ENCODE measurements around the gene CDK9.
A peak's percentile ranks its signal among the peaks of the same experiment; 100 is the strongest.

The CDK9 gene

DNA sequence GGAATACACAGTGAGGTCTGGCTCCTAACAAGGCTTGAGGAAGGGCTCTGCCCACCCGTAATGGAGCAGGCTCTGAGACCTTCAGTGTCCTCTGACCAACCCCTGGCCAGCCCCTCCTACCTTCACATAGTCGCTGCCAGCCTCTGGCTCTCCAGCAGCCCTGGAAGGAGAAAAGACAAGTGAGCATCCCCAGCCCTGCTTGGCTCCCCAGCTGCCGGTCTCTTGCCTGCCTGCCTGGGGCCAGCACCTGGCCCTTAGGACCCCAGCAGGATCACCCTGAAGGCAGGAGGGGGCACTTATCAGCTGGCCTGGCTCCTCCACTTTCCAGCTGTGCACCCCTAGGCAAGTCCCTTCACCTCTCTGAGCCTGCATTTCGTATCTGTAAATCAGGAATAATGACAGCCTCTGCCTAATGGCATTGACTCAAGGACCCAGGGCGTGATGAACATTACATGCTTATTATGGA, 24.3 kb upstream of the CDK9 start:
- no peak for DNase-seq (ENCODE audit: low read depth in 1 of 2, low spot score in 1 of 2)
- TF ChIP-seq GABPA (IDR thresholded peaks at IDR 0.05; ENCODE audit: low read depth): no peak

DNA sequence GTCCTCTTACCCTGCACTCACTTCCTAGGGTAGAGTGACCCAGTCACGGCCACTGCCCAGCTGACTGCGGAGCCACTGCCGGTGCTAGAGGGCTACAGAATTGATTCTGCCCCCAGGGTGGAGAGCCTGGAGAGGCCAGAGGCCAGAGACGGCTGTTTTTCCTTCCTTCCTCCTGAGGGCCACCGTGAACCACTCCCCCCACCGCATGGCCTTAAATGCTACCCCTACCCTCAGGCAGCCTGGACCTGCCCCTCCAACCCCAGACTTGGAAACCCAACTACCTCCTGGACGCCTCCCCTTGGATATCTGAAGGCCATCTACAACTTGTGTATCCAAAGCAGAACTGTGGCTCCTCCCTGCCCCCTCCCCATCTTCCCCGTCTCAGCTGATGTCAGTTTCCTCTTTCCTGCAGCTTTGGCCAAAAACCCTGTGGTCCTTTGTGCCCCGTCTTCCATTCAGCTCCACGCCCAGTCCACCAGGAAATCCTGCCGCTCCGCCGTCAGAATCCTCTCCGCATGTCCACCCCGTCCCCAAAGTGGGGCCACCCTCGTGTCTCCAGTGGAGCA, 23.6 kb upstream of the CDK9 start:
- H3K27ac ChIP-seq (replicated peaks): peak overlapping the region; percentile 21
- peak in 1 of 2 experiments; percentile 72 for DNase-seq (ENCODE audit: low read depth in 1 of 2, low spot score in 1 of 2)
- H3K4me3 ChIP-seq (replicated peaks; ENCODE audit: insufficient read depth, low read length): no peak overlapping the region
- TF ChIP-seq POLR2AphosphoS5 (IDR thresholded peaks at IDR 0.05; ENCODE audit: low read depth) (no peak), SPI1 (IDR thresholded peaks at IDR 0.05; ENCODE audit: borderline replicate concordance, low read depth) (peak; percentile 46; the same call in 1 of the 2 replicates)
- no peaks in the 10 kb centered on the region for H3K27me3 ChIP-seq (ENCODE audit: insufficient read depth, poor library complexity, severe bottlenecking)

More for the DNA sequence above, 24.3 kb upstream of the CDK9 start:
- H3K4me3 ChIP-seq (replicated peaks; ENCODE audit: insufficient read depth, low read length): no peak overlapping the region
- H3K27me3 ChIP-seq (ENCODE audit: insufficient read depth, poor library complexity, severe bottlenecking): no peaks in the 10 kb centered on the region
- no peak overlapping the region for H3K27ac ChIP-seq (replicated peaks)

DNA sequence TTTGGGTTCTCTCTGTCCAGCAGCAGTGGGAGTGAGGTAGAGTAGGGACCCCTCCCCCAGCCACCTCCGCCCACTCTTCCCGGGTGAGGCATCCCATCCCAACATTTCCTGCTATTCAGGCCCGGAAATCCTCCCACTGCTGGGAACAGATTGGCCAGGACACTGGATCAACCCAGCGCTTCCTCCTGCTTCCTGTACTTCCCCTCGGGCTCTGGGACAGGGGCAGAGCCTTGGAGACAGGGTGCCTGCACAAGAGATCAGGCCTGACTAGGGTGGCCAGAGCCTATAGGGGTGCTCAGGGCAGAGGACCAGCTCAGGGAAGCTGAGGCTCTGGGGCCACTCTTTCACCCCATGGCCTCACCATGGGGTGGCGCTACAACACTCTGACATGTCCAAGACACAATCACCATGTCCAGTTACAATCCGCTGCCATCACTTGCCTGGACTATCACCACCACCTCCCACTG, 21.9 kb upstream of the CDK9 start:
- peak in 1 of 2 experiments; percentile 51 for DNase-seq (ENCODE audit: low read depth in 1 of 2, low spot score in 1 of 2)
- no peak for TF ChIP-seq GABPA (IDR thresholded peaks at IDR 0.05; ENCODE audit: low read depth)
- TF ChIP-seq, protein P1, sequence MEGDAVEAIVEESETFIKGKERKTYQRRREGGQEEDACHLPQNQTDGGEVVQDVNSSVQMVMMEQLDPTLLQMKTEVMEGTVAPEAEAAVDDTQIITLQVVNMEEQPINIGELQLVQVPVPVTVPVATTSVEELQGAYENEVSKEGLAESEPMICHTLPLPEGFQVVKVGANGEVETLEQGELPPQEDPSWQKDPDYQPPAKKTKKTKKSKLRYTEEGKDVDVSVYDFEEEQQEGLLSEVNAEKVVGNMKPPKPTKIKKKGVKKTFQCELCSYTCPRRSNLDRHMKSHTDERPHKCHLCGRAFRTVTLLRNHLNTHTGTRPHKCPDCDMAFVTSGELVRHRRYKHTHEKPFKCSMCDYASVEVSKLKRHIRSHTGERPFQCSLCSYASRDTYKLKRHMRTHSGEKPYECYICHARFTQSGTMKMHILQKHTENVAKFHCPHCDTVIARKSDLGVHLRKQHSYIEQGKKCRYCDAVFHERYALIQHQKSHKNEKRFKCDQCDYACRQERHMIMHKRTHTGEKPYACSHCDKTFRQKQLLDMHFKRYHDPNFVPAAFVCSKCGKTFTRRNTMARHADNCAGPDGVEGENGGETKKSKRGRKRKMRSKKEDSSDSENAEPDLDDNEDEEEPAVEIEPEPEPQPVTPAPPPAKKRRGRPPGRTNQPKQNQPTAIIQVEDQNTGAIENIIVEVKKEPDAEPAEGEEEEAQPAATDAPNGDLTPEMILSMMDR (IDR thresholded peaks at IDR 0.05; ENCODE audit: insufficient read depth, low read length): peak; percentile 33
- Histone ChIP-seq H3K27ac (replicated peaks) (no peak overlapping the region), H3K27me3 (ENCODE audit: insufficient read depth, poor library complexity, severe bottlenecking) (no peaks in the 10 kb centered on the region), H3K4me3 (replicated peaks; ENCODE audit: insufficient read depth, low read length) (no peak overlapping the region)

DNA sequence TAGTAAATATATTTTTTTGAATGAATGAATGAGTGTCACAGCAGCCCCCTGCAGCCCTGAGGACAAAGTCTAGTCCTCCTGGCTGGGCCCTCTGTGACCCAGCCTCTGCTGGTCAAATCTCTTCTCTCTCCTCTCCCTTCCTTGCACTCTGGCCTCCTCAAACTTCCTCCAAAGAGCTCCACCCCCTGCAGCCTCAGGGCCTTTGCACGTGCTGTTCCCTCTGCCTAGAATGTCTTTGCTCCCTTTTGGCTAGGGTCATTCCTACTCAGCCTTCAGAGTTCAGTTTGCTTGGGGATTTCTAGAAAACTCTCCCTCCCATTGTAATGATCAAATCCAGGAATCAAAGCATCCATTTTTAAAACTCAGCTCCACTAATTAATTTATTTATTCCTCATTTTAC, 20.4 kb upstream of the CDK9 start:
- DNase-seq (ENCODE audit: low read depth in 1 of 2, low spot score in 1 of 2): no peak
- TF ChIP-seq, protein P2, sequence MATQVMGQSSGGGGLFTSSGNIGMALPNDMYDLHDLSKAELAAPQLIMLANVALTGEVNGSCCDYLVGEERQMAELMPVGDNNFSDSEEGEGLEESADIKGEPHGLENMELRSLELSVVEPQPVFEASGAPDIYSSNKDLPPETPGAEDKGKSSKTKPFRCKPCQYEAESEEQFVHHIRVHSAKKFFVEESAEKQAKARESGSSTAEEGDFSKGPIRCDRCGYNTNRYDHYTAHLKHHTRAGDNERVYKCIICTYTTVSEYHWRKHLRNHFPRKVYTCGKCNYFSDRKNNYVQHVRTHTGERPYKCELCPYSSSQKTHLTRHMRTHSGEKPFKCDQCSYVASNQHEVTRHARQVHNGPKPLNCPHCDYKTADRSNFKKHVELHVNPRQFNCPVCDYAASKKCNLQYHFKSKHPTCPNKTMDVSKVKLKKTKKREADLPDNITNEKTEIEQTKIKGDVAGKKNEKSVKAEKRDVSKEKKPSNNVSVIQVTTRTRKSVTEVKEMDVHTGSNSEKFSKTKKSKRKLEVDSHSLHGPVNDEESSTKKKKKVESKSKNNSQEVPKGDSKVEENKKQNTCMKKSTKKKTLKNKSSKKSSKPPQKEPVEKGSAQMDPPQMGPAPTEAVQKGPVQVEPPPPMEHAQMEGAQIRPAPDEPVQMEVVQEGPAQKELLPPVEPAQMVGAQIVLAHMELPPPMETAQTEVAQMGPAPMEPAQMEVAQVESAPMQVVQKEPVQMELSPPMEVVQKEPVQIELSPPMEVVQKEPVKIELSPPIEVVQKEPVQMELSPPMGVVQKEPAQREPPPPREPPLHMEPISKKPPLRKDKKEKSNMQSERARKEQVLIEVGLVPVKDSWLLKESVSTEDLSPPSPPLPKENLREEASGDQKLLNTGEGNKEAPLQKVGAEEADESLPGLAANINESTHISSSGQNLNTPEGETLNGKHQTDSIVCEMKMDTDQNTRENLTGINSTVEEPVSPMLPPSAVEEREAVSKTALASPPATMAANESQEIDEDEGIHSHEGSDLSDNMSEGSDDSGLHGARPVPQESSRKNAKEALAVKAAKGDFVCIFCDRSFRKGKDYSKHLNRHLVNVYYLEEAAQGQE (IDR thresholded peaks at IDR 0.05; ENCODE audit: insufficient replicate concordance, low read depth): no peak
- TF ChIP-seq SPI1 (IDR thresholded peaks at IDR 0.05; ENCODE audit: borderline replicate concordance, low read depth) (no peak), GABPA (IDR thresholded peaks at IDR 0.05; ENCODE audit: low read depth) (no peak), POLR2AphosphoS5 (IDR thresholded peaks at IDR 0.05; ENCODE audit: low read depth) (no peak)
- TF ChIP-seq, protein P1 (IDR thresholded peaks at IDR 0.05; ENCODE audit: insufficient read depth, low read length): no peak
- no peak overlapping the region for H3K27ac ChIP-seq (replicated peaks)
- H3K4me3 ChIP-seq (replicated peaks; ENCODE audit: insufficient read depth, low read length): no peak overlapping the region
- H3K27me3 ChIP-seq (ENCODE audit: insufficient read depth, poor library complexity, severe bottlenecking): no peaks in the 10 kb centered on the region

DNA sequence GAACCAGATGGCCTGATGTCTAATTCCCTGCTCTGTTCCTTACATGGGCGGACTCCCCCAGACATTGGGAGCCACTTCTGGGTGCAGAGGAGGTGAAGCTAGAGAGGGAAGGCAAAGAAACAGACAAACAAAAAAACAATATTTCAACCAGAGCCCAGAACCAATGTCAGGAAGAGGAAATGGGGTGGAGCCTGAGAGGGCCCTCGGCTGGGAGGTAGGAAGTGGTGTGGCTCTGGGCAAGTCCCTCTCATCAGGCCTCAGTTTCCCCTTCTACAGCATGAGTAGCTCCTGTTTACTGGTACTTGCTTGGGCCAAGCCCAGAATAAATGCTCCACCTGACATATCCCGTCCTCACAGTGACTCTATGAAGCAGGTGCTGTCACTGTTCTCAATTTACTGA, 18.4 kb upstream of the CDK9 start:
- TF ChIP-seq POLR2AphosphoS5 (IDR thresholded peaks at IDR 0.05; ENCODE audit: low read depth) (no peak), SPI1 (IDR thresholded peaks at IDR 0.05; ENCODE audit: borderline replicate concordance, low read depth) (peak; percentile 39; the same call in 1 of the 2 replicates)
- DNase-seq (ENCODE audit: low read depth in 1 of 2, low spot score in 1 of 2): no peak
- H3K27ac ChIP-seq (replicated peaks): peak overlapping the region; percentile 34
- H3K27me3 ChIP-seq (ENCODE audit: insufficient read depth, poor library complexity, severe bottlenecking): no peaks in the 10 kb centered on the region
- H3K4me3 ChIP-seq (replicated peaks; ENCODE audit: insufficient read depth, low read length): no peak overlapping the region

DNA sequence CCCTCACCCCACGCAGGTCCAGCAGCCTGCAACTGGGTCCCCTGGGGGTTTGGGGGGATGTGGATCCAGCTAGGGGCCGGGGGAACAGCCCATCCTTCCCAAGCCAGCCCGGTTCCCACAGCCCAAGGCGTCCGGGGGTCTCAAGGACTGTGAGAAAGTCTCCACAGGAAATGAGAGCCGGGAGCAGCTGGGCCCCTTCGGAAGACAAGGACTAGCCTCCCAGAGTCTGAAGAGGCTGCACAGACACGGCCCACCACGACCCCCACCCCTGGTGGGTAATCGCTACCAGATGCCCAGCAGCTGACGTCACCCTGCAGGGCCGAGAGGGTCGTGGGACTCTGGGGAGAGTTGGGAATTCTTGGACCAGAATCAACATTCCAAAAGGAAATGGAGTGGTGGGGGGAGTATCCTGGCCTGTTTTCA, 17.9 kb upstream of the CDK9 start:
- TF ChIP-seq, protein P2 (IDR thresholded peaks at IDR 0.05; ENCODE audit: insufficient replicate concordance, low read depth): no peak
- TF ChIP-seq, protein P1 (IDR thresholded peaks at IDR 0.05; ENCODE audit: insufficient read depth, low read length): no peak
- TF ChIP-seq POLR2AphosphoS5 (IDR thresholded peaks at IDR 0.05; ENCODE audit: low read depth) (no peak), GABPA (IDR thresholded peaks at IDR 0.05; ENCODE audit: low read depth) (no peak), SPI1 (IDR thresholded peaks at IDR 0.05; ENCODE audit: borderline replicate concordance, low read depth) (no peak)
- no peak for DNase-seq (ENCODE audit: low read depth in 1 of 2, low spot score in 1 of 2)
- H3K4me3 ChIP-seq (replicated peaks; ENCODE audit: insufficient read depth, low read length): no peak overlapping the region
- no peak overlapping the region for H3K27ac ChIP-seq (replicated peaks)
- H3K27me3 ChIP-seq (ENCODE audit: insufficient read depth, poor library complexity, severe bottlenecking): no peaks in the 10 kb centered on the region

Data from HL-60 (cell line).